ENCODE data around the gene TNIP2.

DNA sequence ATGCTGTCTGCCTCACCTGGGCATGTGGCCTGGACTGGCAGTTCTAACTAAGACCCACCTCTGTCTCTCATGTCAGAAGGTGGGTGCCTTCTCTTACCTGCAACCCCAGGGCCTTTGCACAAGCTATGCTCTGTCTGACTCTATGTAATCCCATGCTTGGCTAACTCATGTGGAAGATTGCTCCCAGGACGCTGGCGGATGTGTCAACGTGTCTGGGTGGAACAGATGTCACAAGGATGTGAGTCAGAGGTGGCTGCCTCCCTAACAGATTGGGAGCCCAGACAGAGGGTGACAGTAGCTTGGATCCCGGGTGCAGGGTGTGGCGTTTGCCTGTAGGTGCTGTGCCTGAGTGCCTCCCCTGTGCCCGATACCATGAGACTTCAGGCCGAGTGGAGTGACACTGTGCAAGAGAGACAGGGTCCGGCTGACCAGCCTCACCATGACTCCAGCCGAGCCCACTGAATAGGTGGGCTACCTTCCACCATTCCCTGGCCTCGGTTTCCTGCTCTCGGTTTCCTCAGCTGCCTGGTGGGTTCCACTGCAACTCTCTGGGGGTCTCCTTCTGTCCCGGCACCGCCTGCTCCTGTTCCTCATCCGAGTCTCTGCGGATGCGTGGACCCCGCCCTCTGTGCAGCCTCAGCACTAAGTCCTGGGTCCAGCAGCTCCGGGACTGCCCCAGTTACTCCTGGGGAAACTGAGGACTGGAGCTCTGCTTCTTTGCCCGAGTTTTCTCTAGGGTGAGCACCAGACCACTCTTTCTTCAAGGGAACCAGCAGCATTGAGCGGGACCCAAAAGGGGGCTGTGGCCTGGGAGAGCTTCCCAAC is 47.7 kb upstream of the TNIP2 start:
- no peak for TF ChIP-seq POLR2A (IDR thresholded peaks at IDR 0.05; ENCODE audit: low read depth)
- TF ChIP-seq, protein P1, sequence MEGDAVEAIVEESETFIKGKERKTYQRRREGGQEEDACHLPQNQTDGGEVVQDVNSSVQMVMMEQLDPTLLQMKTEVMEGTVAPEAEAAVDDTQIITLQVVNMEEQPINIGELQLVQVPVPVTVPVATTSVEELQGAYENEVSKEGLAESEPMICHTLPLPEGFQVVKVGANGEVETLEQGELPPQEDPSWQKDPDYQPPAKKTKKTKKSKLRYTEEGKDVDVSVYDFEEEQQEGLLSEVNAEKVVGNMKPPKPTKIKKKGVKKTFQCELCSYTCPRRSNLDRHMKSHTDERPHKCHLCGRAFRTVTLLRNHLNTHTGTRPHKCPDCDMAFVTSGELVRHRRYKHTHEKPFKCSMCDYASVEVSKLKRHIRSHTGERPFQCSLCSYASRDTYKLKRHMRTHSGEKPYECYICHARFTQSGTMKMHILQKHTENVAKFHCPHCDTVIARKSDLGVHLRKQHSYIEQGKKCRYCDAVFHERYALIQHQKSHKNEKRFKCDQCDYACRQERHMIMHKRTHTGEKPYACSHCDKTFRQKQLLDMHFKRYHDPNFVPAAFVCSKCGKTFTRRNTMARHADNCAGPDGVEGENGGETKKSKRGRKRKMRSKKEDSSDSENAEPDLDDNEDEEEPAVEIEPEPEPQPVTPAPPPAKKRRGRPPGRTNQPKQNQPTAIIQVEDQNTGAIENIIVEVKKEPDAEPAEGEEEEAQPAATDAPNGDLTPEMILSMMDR (IDR thresholded peaks at IDR 0.05) = no peak

Measured in esophagus muscularis mucosa (tissue), 3 donors.